ENCODE measurements around the gene IGF2BP2.
"Not testable (repeated sequence)": the region's sequence is repeated elsewhere in the genome, so short reads cannot be mapped to it uniquely, and the experiment has no call there.

IGF2BP2 gene

GRCh38 chr3:185708392-185708791 lies 116.5 kb downstream of the IGF2BP2 start:
- no peak for DNase-seq

- DNase-seq = no peak
Measured at GRCh38 chr3:185705498-185705897, 119.3 kb downstream of the IGF2BP2 start.

- no peak for DNase-seq
Measured at GRCh38 chr3:185702262-185703225, 122.3 kb downstream of the IGF2BP2 start.

GRCh38 chr3:185701611-185702261 lies 123.1 kb downstream of the IGF2BP2 start:
- DNase-seq = no peak

- no peak for DNase-seq
Measured at GRCh38 chr3:185699927-185700326, 124.9 kb downstream of the IGF2BP2 start.

GRCh38 chr3:185697228-185697627 lies 127.6 kb downstream of the IGF2BP2 start:
- not testable (repeated sequence) for DNase-seq

- no peak for DNase-seq
Measured at GRCh38 chr3:185696039-185696438, 128.8 kb downstream of the IGF2BP2 start.

- no peak for DNase-seq
Measured at GRCh38 chr3:185693985-185694653, 130.7 kb downstream of the IGF2BP2 start.

- DNase-seq = no peak
Measured at GRCh38 chr3:185691622-185692021, 133.2 kb downstream of the IGF2BP2 start.

GRCh38 chr3:185687271-185687878 lies 137.5 kb downstream of the IGF2BP2 start:
- DNase-seq = no peak

- DNase-seq = no peak
Measured at GRCh38 chr3:185685231-185686035, 139.4 kb downstream of the IGF2BP2 start.

GRCh38 chr3:185680231-185680630 lies 144.6 kb downstream of the IGF2BP2 start:
- DNase-seq = no peak

- DNase-seq = no peak
Measured at GRCh38 chr3:185678027-185678426, 146.8 kb downstream of the IGF2BP2 start.

- peak; percentile 9 for DNase-seq
Measured at GRCh38 chr3:185677146-185677829, 147.6 kb downstream of the IGF2BP2 start.

GRCh38 chr3:185667574-185667973 lies 157.3 kb downstream of the IGF2BP2 start:
- no peak for DNase-seq

GRCh38 chr3:185663929-185664328 lies 160.9 kb downstream of the IGF2BP2 start:
- no peak for DNase-seq

GRCh38 chr3:185661772-185662171 lies 163.1 kb downstream of the IGF2BP2 start:
- DNase-seq = no peak

GRCh38 chr3:185661296-185661695 lies 163.5 kb downstream of the IGF2BP2 start:
- not testable (repeated sequence) for DNase-seq

GRCh38 chr3:185659942-185660921 lies 164.6 kb downstream of the IGF2BP2 start:
- peak; percentile 65 for DNase-seq

GRCh38 chr3:185658943-185659342 lies 165.9 kb downstream of the IGF2BP2 start:
- DNase-seq = no peak

Measured in CD4-positive, alpha-beta T cell treated with Interleukin-10 for 1 hour (primary cell).